BE2C (cell line): ENCODE results near the gene IL1RN.

Experiments
- DNase-seq: peaks from one replicate; pipeline ENCODE4 v3.0.0-alpha.2; 2020
- H3K27me3 ChIP-seq: fragments of 250-450 bp; sonication (Bioruptor Pico); 2 replicates; pipeline ENCODE4 v1.5.1; 2020; ENCODE audit warnings: mild to moderate bottlenecking
- H3K36me3 ChIP-seq: fragments of 250-450 bp; sonication (Bioruptor Pico); 2 replicates; pipeline ENCODE4 v1.5.1; 2020; ENCODE audit warnings: mild to moderate bottlenecking
- H3K4me1 ChIP-seq: fragments of 250-450 bp; sonication (Bioruptor Pico); 2 replicates; pipeline ENCODE4 v1.5.1; 2020
- H3K4me3 ChIP-seq: 2 replicates; pipeline ENCODE4 v1.5.1; 2011; ENCODE audit warnings: low read depth, low read length
- H3K9me3 ChIP-seq: fragments of 250-450 bp; sonication (Bioruptor Pico); 2 replicates; pipeline ENCODE4 v1.5.1; 2020
- TF ChIP-seq, protein P1 (sequence below): IDR thresholded peaks from 2 replicates; pipeline ENCODE4 v1.5.1; 2012; ENCODE audit warnings: mild to moderate bottlenecking, low read depth, low read length

IL1RN gene

DNA sequence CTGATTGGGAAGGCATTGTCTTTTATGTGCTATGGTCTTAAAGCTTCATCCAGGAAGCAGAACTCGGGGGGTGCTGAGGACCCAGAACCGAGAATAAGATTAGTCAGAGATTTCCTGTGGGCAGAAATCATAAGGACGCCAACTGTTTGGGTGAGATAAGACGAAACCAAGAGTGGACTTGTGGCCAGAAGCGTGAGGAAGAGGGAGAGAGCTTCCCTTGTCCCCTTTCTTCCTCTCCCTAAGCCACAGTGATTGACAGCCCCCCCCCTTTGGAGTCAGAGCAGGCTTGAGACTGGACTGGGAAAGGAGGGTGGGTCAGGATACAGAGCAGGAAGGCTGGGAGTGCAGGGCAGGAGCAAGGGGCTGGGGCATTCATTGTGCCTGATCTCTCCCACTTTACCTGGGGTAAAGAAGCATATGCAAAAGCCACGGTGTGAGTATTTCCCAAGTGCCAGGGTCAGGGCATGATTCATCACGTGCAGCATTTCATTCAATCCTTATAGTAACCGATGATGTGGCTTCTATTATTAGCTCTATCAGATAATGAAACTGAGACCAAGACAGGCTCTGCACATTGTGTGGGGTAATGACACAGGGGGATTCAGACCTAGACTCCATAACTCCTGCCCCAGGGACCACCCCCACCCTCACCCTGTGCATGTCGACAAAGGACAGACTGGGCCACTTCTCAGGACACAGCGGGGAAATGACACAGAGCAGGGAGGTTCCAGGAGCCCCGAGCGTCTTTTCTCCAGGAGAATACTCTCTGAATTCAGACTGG lies 3.0 kb upstream of the IL1RN start:
- no peak for DNase-seq

DNA sequence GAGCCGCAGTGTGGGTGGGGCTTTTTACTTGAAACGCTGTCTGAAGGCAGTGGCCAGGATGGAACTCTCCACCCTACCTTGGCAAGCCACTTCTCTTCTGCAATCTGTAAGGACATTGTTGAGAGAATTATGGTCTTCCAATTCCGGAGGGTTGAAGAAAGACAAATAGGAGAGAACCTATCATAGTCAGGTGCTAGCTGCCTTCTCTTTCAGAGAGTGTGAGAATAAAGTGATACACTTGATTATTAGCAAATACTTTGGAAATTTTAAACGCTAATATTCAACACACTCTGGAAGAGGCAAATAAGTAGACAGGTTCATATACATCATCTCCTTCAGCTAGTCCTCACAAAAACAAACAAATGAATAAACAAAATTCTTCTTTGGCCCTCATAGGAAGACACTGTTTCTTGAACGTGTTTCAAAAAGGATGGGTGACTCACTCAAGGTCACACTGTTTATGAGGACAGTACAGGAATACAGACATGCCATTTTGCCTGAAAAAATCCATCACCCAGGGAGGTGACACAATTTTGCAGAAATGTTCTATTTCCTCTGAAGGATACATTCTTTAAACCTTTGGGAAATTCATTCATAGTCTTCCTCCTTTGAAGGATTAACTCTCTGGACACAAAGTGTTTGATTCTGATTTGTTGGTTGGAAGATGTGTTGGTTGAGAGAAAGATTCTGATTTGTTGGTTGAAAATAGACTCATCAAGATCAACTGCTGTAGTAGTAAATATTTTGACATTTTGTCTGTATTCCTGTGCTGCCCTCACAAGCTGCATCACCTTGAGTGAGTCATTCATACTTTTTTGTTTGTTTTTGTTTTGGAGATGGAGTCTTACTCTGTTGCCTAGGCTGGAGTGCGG lies 2.2 kb upstream of the IL1RN start:
- H3K27me3 ChIP-seq, result no peaks in the 10 kb centered on the region
- no peaks in the 10 kb centered on the region for H3K9me3 ChIP-seq
- TF ChIP-seq, protein P1, sequence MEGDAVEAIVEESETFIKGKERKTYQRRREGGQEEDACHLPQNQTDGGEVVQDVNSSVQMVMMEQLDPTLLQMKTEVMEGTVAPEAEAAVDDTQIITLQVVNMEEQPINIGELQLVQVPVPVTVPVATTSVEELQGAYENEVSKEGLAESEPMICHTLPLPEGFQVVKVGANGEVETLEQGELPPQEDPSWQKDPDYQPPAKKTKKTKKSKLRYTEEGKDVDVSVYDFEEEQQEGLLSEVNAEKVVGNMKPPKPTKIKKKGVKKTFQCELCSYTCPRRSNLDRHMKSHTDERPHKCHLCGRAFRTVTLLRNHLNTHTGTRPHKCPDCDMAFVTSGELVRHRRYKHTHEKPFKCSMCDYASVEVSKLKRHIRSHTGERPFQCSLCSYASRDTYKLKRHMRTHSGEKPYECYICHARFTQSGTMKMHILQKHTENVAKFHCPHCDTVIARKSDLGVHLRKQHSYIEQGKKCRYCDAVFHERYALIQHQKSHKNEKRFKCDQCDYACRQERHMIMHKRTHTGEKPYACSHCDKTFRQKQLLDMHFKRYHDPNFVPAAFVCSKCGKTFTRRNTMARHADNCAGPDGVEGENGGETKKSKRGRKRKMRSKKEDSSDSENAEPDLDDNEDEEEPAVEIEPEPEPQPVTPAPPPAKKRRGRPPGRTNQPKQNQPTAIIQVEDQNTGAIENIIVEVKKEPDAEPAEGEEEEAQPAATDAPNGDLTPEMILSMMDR, result no peak
- no peaks in the 10 kb centered on the region for H3K36me3 ChIP-seq
- H3K4me3 ChIP-seq, result no peak overlapping the region
- DNase-seq, result no peak
- H3K4me1 ChIP-seq, result no peaks in the 10 kb centered on the region

More for the DNA sequence above, 3.0 kb upstream of the IL1RN start:
- no peaks in the 10 kb centered on the region for H3K4me1 ChIP-seq
- no peaks in the 10 kb centered on the region for H3K9me3 ChIP-seq
- H3K36me3 ChIP-seq, result no peaks in the 10 kb centered on the region
- no peak overlapping the region for H3K4me3 ChIP-seq
- H3K27me3 ChIP-seq, result no peaks in the 10 kb centered on the region
- TF ChIP-seq, protein P1, result no peak

DNA sequence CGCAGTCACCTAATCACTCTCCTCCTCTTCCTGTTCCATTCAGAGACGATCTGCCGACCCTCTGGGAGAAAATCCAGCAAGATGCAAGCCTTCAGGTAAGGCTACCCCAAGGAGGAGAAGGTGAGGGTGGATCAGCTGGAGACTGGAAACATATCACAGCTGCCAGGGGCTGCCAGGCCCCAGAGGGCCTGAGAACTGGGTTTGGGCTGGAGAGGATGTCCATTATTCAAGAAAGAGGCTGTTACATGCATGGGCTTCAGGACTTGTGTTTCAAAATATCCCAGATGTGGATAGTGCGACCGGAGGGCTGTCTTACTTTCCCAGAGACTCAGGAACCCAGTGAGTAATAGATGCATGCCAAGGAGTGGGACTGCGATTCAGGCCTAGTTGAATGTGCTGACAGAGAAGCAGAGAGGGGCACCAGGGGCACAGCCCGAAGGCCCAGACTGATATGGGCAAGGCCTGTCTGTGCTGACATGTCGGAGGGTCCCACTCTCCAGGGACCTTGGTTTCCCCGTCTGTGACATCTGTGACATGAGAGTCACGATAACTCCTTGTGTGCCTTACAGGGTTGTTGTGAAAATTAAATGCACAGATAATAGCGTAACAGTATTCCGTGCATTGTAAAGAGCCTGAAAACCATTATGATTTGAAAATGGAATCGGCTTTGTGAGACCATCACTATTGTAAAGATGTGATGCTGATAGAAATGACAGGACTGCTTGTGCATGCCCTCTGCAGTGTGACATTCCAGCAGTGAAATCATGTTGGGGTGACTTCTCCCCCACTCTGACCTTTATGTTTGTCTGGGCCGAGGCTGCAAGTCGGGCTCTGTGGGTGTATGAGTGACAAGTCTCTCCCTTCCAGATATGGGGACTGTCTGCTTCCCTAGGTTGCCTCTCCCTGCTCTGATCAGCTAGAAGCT lies 510 bp downstream of the IL1RN start:
- H3K4me1 ChIP-seq, result no peaks in the 10 kb centered on the region
- no peaks in the 10 kb centered on the region for H3K36me3 ChIP-seq
- H3K9me3 ChIP-seq, result no peaks in the 10 kb centered on the region
- TF ChIP-seq, protein P1, result no peak
- H3K27me3 ChIP-seq, result no peaks in the 10 kb centered on the region
- no peak overlapping the region for H3K4me3 ChIP-seq
- no peak for DNase-seq

DNA sequence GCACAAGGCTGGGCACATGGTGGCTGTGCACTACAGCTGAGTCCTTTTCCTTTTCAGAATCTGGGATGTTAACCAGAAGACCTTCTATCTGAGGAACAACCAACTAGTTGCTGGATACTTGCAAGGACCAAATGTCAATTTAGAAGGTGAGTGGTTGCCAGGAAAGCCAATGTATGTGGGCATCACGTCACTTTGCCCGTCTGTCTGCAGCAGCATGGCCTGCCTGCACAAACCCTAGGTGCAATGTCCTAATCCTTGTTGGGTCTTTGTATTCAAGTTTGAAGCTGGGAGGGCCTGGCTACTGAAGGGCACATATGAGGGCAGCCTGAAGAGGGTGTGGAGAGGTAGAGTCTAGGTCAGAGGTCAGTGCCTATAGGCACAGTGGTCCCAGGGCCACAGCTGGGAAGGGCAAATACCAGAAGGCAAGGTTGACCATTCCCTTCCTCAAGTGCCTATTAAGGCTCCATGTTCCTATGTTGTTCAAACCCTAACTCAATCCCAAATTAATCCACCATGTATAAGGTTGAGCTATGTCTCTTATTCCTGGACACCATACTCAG lies 2.2 kb downstream of the IL1RN start:
- Histone ChIP-seq H3K4me3 (no peak overlapping the region), H3K36me3 (no peaks in the 10 kb centered on the region), H3K9me3 (no peaks in the 10 kb centered on the region), H3K4me1 (no peaks in the 10 kb centered on the region), H3K27me3 (no peaks in the 10 kb centered on the region)
- TF ChIP-seq, protein P1, result no peak
- DNase-seq, result no peak

DNA sequence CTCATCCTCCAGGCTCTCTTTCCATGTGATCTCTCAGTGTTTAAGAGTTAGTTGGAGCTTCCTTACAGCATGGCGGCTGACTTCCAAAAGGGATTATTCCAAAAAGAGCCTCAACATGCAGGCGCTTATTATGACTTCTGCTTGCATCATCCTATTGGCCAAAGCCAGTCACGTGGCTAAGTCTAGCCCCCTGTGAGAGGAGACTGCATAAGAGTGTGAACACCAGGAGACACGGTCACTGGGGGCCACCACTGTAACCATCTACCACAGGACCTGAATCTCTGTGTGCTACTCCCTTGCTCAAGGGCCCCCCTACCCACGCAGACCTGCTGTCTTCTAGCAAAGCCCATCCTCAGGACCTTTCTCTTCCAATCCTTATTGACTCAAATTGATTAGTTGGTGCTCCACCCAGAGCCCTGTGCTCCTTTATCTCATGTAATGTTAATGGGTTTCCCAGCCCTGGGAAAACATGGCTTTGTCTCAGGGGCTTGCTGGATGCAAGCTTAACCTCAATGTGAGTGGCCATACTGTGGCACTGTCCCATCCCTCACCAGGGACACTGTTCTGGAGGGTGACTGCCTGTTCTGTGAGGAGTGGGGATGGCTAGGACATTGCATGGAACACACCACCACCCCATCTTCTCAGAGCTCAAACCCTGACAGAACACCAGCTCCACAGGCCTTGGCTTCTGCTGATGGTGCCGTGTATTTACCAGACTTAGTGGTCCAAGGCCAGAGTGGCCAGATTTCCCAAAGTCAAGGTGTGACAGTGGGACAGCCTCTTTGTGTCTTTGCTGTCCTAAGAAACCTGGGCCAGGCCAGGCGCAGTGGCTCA lies 4.2 kb downstream of the IL1RN start:
- no peaks in the 10 kb centered on the region for H3K36me3 ChIP-seq
- H3K4me3 ChIP-seq, result no peak overlapping the region
- DNase-seq, result no peak
- no peaks in the 10 kb centered on the region for H3K4me1 ChIP-seq
- H3K27me3 ChIP-seq, result no peaks in the 10 kb centered on the region
- TF ChIP-seq, protein P1, result no peak
- no peaks in the 10 kb centered on the region for H3K9me3 ChIP-seq
